ENCODE results near the gene SH2D1A.
"Not testable (repeated sequence)": the region's sequence is repeated elsewhere in the genome, so short reads cannot be mapped to it uniquely, and the experiment has no call there.

SH2D1A gene

DNA sequence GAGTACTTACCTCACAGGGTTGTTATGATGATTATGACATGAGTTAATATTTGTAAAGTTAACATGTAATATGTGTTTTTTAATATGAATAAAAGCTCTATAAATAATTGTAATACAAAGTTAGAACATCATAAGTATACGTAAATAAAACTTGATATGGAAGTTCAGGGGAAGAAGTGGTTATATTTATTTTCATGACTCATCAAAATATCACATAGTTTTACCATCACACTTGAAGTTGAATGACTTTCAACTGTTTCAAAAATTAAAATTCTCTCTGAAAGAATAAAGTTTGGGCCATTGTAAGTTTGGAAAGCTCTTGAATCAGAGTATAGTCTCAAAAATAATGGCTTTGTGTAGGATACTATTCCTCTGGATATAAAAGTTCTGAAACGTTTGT, 8.3 kb downstream of the SH2D1A start:
- DNase-seq (ENCODE audit: low read depth in 2 of 2), result no peak

GRCh38 chrX:124358800-124359383, 12.5 kb downstream of the SH2D1A start:
- DNase-seq (ENCODE audit: low read depth in 2 of 2), result no peak

GRCh38 chrX:124362072-124362471, 15.7 kb downstream of the SH2D1A start:
- DNase-seq (ENCODE audit: low read depth in 2 of 2), result no peak

- DNase-seq (ENCODE audit: low read depth in 2 of 2), result no peak
Observed at GRCh38 chrX:124362761-124363160, 16.4 kb downstream of the SH2D1A start.

GRCh38 chrX:124369722-124370121, 23.4 kb downstream of the SH2D1A start:
- no peak for DNase-seq (ENCODE audit: low read depth in 2 of 2)

DNA sequence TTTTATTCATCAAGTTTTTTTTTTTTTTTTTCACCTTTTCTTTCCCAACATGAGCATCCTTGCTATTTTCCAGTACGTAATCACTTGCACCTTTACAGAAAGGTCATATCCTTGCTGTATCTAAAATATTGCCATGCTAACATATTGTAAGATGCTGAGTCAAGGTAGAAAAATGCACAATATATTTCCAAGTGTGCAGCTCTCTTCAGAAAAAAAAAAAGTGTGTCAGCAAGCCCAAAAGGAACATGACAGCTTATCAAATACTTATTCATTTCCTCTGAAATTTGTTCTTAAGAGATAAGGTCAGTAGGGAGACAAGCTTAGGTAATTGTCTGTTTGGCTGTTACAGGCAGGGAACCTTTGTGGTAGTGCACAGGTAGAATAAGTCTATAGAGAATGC, 27.0 kb downstream of the SH2D1A start:
- no peak for DNase-seq (ENCODE audit: low read depth in 2 of 2)

- DNase-seq (ENCODE audit: low read depth in 2 of 2), result no peak
Observed at GRCh38 chrX:124378643-124379042, 32.3 kb downstream of the SH2D1A start.

GRCh38 chrX:124383354-124383753, 37.0 kb downstream of the SH2D1A start:
- DNase-seq (ENCODE audit: low read depth in 2 of 2), result no peak

DNA sequence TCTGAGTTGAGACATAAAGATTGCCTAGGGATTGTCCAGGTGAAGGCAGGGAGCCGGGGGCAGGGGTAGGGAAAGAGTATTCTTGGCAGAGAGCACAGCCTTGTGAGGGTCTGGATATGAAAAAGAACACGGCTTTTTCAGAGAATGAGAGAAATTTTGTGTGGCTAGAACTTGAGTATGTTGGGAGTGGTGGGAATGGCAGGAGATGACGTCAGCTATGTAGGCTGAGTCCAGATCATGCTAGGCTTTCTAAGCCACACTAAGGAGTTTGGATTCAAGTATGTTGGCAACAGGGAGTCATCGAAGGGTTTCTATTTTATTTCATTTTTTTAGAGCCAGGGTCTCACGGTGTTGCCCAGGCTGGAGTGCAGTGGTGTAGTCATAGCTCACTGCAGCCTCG, 40.0 kb downstream of the SH2D1A start:
- DNase-seq (ENCODE audit: low read depth in 2 of 2), result no peak

DNA sequence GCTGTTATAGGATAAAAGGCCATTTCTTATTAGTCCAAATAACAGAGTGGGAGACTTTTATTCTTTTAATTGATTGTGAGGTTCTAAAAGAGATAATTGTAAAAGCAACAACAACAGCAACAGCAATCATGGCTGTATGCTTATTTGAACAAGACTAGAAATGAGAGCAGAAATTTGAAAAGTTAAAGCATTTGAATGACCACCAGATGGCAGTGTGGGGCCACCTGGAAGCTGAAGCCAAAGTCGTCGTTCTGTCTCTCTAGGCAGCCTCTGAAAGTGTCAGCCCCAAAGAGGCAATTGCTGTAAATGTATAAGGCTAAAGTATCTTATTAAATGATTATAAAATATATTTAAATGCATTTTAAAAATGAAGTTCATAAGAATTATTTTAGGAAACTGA, 42.2 kb downstream of the SH2D1A start:
- DNase-seq (ENCODE audit: low read depth in 2 of 2), result peak; percentile 11 to 25

- DNase-seq (ENCODE audit: low read depth in 2 of 2), result no peak
Observed at GRCh38 chrX:124392794-124393193, 46.4 kb downstream of the SH2D1A start.

DNA sequence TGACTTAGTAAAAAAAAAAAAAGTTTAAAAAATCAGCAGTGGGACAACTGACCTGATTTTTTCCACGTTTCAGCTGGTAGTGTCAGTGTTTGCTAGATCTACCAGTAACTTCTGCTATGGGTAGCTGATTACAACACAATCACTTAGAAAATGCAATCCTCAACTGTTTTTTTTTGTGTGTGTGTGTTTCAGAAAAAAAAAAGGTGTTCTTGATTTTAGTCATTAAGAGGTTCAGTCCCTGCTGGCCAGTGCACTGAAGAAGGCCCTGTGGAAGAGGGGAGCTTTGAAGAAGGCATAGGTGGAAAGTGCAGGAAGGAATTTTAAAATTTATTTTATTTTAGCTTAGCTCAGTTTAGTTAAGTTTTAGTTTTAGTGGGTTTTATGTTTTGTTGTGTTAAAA, 46.9 kb downstream of the SH2D1A start:
- no peak for DNase-seq (ENCODE audit: low read depth in 2 of 2)

DNA sequence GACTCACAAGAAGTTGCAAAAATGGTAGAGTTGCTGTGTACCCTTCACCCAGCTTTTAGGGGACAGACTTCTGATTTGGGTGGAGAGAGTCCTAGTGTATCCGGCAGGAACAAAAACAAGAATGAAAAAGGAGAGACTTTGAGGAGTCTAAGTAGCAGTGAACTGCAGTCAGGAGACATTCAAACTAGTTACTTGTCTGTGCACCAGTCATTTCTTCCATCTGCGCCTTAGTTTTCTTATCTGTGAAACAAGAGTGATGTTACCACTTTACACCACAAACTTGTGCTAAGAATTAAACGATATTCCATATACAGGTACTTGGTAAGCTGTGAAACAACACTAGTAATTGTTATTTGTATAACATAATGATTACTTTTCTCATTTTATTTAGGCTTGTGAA, 47.3 kb downstream of the SH2D1A start:
- no peak for DNase-seq (ENCODE audit: low read depth in 2 of 2)

DNA sequence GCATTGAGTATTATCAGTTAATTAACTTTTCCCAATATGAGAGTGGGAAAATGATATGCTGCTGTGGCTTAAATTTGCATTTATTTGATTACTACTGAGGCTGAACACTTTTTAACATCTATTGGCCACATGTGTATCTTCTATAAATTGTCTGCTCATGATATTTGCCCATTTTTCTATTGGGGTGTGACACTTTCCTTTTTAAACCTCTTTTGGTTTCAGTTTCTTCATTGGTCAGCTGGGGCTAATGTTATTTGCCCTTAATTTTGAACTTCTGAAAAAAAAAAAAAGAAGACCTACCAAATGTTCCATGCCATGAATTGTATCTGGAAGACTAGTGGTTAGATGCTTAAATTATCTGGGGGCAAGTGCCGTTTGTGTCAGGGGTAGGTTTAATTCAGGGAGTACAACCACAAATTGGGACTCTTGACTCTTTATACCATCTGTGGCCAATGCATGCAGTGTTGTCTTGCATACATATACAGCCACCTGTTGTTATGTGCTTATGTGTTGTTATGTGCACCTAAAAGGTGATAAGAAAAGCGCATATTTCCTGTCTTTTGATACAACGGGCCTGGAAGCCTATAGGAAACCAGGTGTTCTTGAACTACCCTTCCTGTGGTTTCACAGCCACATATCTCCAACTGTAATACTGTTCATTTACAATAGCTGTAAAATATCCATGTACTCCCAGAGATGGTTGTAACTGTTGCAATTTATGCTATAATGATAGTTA, 49.0 kb downstream of the SH2D1A start:
- no peak for DNase-seq (ENCODE audit: low read depth in 2 of 2)

DNA sequence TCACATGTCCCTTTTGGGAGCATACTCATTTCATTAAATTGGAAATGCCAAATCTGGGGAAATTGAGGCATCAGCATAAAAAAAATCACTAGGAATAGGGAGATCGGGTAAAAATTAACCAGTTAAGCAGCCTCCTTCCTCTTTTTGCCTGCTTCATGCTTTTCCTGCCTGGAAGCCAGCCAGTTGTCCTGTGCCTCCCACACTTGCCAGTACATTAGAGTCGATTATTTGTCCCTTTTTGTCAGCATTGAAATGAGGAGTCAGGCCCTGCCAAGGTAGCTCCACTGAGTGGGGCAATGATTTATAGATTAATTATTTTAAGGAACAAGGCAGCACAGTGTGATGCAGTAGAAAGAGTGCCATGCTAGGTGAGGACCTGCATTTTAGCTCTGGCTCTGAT, 55.3 kb downstream of the SH2D1A start:
- DNase-seq (ENCODE audit: low read depth in 2 of 2), result no peak

DNA sequence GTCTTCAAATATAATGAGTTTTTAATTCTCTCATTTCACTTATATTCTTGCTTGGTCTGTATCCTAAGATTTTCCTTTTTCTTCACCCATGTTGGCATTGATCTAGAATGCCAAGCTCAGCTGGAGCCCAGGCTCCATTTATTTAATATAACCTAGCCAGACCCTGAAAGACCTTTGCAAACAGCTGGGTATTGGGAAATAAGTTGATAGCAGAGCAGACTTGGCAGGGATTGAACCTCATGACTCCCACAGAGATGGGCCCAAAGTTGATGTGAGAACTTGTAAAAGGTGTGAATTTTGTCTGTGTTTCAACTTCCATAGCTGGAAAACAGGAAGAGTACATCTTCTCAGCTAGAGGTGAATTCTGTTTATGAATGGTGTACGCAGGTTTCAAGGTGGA, 59.5 kb downstream of the SH2D1A start:
- DNase-seq (ENCODE audit: low read depth in 2 of 2), result no peak

- DNase-seq (ENCODE audit: low read depth in 2 of 2), result peak; percentile 16 to 17
Observed at GRCh38 chrX:124406294-124407014, 60.1 kb downstream of the SH2D1A start.

- DNase-seq (ENCODE audit: low read depth in 2 of 2), result no peak
Observed at GRCh38 chrX:124407226-124407625, 60.9 kb downstream of the SH2D1A start.

- DNase-seq (ENCODE audit: low read depth in 2 of 2), result not testable (repeated sequence)
Observed at GRCh38 chrX:124408380-124408779, 62.0 kb downstream of the SH2D1A start.

DNA sequence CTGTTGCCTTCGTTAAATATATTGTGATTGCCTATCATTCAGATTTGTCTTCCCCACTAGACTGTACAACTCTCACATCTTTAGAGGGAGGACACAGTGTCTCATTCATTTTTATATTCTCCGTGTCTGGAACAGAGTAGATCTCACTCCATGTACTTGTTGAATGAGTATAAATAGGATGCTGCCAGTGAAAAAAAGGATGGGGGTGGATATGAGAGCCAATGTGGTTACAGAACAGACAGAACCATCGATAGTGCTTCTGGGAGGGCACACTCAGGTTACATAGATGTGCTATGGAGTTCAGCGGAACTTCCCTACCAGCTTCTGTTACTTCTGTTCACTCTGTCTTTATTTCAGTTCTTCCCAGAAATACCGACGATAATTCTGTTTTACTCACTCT, 66.9 kb downstream of the SH2D1A start:
- DNase-seq (ENCODE audit: low read depth in 2 of 2), result no peak

DNA sequence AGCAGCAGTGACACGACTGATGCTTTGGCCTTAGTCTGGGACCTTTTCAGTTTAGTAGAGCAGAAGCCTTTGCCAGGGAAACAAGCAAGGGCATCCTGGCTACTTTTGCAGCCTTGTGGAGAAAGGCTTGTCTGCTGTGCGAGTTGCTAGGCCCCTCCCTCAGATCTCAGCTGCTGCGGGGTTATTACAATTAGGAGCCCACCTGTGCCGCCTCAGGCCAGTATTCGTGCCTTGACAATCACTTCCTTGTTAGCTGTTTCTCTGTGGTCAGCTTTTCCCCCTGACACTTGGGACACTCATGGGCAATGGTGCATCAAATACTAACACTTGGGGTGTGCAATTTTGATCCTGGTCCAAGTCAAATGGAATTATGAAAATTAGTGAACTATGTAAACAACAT, 67.9 kb downstream of the SH2D1A start:
- DNase-seq (ENCODE audit: low read depth in 2 of 2), result no peak

GRCh38 chrX:124415115-124415800, 68.9 kb downstream of the SH2D1A start:
- no peak for DNase-seq (ENCODE audit: low read depth in 2 of 2)
